ENCODE data around the gene ASCC2.
"Not testable (repeated sequence)": the region's sequence is repeated elsewhere in the genome, so short reads cannot be mapped to it uniquely, and the experiment has no call there.

ASCC2 gene, protein sequence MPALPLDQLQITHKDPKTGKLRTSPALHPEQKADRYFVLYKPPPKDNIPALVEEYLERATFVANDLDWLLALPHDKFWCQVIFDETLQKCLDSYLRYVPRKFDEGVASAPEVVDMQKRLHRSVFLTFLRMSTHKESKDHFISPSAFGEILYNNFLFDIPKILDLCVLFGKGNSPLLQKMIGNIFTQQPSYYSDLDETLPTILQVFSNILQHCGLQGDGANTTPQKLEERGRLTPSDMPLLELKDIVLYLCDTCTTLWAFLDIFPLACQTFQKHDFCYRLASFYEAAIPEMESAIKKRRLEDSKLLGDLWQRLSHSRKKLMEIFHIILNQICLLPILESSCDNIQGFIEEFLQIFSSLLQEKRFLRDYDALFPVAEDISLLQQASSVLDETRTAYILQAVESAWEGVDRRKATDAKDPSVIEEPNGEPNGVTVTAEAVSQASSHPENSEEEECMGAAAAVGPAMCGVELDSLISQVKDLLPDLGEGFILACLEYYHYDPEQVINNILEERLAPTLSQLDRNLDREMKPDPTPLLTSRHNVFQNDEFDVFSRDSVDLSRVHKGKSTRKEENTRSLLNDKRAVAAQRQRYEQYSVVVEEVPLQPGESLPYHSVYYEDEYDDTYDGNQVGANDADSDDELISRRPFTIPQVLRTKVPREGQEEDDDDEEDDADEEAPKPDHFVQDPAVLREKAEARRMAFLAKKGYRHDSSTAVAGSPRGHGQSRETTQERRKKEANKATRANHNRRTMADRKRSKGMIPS

DNA sequence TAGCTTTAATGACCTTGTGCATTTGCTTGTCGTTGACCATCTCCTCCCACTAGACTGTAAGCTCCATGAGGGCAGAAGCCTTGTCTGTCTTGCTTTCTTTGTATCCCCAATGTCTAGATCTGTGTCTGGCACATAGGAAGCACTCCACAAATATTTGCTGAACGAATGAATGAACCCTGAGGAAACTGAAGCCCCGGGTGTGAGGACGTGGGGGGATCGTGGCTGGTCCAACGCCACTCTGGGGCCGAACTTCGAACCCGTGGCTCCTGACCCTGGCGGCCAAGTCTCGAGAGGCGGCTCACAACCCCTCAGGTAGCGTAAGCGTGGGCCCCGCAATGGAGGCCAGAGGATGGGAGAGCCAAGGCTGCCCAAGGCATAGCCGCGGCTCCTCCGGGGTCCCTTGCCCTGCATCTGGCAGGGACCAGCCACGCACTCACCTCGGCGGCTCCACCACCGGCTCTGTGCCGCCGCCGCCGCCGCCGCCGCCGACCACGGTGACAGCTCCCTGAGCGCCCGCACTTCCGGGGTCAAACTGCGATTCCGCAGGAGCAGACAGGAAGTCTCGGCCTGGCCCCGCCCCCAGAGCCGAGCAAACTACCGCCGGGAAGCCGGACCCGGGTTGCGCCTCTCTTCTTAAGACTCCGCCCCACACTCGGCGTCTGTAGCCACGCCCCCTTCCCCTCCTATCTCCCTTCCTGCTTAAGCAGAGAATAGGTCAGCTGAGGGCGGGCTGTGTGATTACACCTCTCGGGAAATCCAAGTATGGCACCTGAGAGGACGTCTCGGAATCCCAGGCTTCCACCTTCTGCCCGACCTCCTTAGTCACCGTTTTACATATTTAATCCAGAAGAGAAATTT, at the start of gene ASCC2:
Gene ASCC2, minus strand, starts transcription at position 534 of the 858 bp plus-strand sequence. CDS start 5,949 bp downstream, outside the sequence.
- DNase-seq (ENCODE audit: low read depth in 2 of 2) = peak; percentile 97 to 99

DNA sequence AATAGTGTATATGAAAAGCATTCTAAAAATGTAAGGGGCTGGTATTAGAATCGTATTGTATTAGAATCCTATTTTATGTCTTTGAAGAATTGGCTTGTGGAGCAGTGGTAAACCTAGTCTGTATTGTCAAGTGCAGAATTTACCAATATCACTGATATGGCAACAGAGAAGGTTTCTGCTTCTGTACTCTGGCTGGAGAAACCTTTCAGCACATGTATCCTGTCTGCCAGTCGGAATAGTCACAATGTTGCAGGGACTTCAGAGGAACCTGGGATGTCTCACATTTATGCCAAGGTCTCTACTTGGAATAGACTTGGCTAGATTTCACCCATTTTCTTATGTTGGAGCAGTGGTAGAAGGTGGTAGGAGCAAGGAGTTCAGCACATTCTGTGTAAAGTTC, 49.3 kb upstream of the ASCC2 start:
- DNase-seq (ENCODE audit: low read depth in 2 of 2) = no peak

DNA sequence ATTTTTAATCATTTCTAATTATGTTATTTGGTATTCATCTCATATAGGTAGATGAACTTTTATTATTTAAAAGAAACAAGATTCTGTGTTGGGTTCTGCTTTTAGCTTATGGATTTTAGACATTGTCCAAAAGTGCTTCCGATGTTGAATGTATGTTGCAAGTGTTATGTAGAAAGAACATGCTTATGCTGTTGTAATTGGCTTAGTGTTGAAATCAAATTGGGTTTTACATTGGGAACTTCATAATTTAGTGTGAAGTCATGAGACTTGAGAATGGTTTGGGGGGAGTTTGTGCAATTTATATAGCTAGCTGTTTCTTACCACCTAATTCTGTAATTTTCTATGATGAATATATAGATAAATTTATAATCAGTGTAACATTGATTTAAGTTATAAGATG, 48.5 kb upstream of the ASCC2 start:
- DNase-seq (ENCODE audit: low read depth in 2 of 2) = no peak

DNA sequence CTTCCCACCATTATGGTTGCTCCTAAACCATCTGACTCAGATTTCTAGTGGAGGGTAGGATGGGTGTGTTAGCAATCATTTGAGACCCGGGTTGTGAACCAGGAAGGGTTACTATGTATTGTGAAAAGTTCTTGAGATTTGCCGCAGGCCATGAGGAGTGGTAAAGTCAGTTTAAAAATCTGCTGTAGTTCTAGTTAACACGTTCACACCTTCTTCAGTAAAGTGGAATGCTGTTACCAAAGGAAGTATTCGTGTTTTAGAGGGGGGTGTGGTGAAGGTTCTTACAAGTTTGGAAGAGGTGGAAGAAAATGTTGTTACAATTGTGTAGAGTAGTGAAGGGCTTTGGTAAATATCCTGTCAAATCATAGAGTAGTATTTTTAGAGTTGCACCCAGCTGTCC, 47.5 kb upstream of the ASCC2 start:
- no peak for DNase-seq (ENCODE audit: low read depth in 2 of 2)

DNA sequence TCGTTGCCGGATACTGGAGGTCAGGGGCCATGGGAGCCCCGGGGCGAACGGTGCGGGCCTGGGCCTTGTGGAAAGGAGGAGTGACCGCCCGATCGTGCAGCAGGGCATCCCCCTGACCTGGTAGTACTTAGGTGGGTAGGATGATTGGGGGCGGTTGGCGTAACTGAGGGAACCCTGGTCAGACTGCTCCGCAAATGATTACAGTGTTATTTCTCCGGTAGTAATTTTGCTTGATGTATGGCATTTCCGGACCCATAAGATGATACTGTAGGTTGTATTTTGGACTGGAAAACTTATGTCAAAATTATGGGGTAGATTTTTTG, 45.7 kb upstream of the ASCC2 start:
- no peak for DNase-seq (ENCODE audit: low read depth in 2 of 2)

DNA sequence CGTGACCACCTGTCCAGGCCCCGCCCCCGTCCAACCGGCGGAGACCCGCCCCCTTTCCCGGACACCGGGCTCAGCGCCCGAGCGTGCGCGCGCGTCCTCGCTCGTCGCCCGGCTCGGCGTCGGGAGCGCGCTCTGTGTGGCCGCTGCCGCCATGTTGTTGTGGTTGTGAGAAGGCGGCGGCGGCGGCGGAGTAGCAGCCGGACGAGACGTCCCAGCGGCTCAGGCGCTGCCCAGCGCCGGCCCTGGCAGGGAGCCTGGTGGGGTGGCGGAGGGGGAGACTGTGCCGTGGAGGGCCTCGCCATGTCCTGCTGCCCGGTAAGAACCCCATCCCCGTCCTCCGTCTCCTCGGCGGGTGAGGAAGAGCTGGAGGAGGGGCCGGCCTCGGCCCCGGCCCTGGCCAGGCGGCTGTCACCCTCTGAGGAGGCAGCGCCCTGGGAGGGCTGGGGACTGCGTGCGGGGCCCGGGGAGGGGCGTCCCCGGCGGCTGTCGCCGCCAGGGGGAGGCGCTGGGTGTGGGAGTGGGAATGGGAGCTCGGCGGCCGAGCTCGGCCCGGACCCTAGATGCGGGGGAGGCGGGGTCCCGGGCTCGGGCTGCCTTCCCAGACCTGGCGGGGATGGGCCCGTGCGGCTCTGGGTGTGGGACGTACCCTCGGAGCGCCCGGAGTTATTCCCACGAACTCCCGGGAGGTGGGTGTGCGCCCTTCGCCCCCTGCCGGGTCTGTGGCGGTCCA, 45.1 kb upstream of the ASCC2 start, which contains the start of gene MTMR3:
Gene MTMR3, plus strand, starts transcription at position 130 of the 730 bp plus-strand sequence. CDS start 87,886 bp downstream, outside the sequence.
- DNase-seq (ENCODE audit: low read depth in 2 of 2) = peak; percentile 85 to 86

DNA sequence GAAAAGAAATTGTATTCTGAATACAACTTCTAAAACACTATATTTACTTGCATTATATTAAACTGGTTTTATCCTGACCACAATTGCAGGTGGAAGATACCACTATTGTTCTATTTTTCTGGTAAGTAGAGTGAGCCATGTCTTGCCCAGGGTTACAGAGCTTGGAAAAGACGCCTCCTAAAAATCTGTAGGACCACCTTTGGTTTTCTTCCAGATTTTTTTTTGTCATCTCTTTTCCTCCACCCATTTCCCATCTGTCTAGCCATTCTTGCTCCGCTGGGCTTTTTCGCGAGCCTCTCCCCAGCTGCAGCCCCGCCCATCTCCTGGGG, 44.6 kb upstream of the ASCC2 start:
- DNase-seq (ENCODE audit: low read depth in 2 of 2) = no peak

DNA sequence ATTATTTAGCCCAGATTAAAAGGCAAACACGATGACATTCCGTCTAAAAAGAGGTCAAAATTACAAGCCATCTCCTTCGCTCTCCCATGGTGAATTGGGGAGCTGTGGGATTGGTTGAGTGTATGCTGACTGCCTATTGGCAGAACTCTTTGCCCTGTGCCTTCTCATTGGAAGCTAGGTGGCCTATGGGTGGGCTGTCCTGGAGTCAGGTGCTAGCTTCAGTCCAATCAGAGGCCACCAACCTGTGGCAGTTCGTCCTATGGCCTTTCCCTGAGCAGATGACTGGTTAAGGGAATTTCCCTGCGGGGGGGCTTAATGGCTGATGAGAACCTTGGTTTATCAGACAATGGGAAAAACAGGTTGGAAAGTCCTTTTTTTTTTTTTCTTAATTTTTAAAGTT, 41.7 kb upstream of the ASCC2 start:
- DNase-seq (ENCODE audit: low read depth in 2 of 2) = no peak

DNA sequence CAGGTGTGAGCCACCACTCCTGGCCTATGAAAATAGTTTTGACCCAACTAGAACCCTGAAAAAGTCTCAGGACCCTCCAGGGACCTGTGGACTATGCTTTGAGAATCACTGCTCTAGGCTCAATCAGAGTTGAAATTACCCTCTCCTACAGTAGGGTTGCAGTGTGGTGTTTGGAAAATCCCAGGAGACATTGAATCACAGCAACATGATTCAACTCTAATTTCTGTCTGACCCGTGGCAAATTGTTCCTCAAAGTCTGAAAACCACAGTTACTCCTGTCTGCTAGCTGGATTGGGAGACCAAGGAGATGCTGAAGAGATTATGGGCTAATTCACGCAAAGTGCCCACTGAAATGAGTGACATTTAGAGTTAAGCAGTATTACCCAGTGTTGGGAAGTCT, 39.5 kb upstream of the ASCC2 start:
- DNase-seq (ENCODE audit: low read depth in 2 of 2) = no peak

DNA sequence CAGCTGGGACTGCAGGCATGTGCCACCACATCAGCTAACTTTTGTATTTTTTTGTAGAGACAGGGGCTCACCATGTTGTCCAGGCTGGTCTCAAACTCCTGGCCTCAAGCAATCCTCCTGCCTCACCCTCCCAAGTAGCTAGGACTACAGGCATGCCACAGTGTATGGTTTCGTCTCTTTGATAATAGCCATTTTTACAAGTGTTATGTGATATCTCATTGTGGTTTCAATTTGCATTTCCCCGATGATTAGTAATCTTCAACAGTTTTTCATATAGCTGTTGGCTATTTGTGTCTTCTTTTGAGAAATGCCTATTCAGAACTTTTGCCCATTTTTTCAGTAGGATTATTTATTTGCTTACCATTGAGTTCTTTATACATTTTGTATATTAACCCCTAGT, 35.9 kb upstream of the ASCC2 start:
- DNase-seq (ENCODE audit: low read depth in 2 of 2) = no peak

DNA sequence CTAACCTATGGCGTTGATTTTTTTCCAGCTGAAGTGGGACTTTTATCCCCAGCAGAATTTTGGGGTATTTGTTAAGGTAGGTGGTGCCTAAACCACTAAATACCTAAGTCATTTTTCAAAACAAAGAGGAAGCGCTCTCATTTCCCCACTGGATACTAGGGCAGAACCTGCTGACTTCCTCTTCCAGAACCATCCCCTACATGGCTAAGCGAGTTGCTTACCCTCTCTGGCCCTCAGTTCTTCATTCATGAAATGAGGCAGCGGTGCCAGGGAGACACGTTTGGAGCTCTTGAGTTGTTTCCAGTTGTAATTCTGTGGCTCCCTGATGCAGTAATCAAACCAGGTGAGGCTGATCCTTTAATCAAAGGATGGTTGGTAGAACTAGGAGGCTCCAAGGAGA, 34.9 kb upstream of the ASCC2 start:
- DNase-seq (ENCODE audit: low read depth in 2 of 2) = no peak

DNA sequence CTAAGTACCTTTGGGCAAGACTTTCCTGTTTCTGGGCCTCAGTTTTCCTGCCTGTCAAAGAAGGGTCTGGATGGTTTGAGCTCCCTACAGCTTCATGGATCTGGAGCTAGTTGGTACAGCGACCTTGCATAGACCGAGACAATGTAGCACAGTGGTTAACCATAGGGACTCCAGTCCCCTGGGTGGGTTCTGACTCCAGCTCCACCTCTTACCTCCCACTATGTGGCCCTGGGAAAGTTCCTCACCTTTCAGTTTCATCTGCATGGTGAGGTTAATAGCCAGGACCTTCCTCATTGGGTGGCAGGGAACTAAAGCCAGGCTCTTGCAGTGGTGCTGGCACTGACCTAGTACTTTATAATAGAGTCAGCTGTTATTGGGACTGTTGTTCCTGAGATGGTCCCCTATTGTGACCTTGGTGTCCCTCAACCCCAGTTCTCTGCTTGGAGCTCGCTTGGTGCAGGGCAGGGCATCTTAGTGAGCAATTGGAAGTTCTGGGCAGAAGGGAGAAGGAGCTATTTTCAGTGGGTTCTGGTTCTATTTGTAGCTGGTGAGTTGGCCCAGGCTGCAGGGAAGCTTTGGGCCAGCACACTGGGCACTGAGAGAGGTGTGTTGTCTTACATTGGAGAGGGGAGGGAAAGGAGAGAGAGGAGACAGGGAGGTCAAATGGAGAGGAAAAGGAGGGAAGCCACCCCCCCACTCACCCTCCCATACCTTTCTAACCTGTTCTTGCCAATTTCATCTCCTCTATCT, 34.2 kb upstream of the ASCC2 start:
- DNase-seq (ENCODE audit: low read depth in 2 of 2) = no peak

DNA sequence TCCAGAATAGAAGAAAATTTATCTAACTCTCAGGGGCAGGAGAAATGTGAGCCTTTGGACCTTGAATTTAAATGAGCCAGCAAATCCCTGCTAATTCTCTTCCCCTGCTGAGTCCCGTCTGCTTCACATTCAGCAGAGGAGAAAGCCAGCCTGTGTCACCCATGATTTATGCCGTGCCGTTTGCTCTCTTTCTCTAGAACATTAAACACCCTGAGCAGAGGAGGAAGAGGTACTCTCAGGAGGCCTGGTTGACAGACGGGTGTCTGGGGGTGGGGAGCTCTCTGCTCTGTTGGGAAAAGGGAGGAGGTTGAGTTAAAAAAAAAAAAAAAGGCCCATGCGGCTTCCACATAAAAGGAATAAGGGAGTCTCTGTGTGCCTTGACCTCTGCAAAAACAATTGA, 33.6 kb upstream of the ASCC2 start:
- DNase-seq (ENCODE audit: low read depth in 2 of 2) = no peak

DNA sequence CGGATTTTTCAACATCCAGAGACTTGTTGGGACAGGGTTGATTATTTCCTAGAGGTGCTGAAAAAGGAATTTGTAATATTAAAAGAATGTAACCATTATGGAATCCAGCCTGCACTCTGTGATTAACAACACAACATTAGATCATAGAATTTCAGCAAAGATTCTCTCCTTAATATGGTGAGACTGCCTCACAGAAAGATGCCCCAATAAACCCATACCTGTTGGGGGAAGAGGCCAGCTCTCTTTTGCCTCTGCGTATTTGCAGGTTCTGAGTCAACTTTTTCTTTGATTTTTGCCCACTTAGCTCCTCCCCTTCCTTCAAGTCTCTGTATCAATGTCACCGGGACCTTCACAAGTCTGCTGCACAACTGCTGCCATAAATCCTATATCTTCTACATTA, 32.5 kb upstream of the ASCC2 start:
- DNase-seq (ENCODE audit: low read depth in 2 of 2) = no peak

DNA sequence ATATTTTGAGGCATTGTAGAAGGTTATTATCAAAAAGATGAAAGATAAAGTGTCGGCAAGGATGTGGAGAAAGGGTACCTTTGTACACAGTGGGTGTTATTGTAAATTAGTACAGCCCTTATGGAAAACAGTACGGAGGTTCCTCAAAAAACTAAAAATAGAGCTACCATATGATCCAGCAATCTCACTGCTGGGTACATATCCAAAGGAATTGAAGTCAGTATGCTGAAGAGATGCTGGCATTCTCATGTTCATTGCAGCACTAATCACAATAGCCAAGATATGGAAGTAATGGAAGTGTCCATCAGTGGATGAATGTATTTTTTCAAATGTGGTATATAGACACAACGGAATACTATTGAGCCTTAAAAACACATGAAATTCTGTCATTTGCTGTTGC, 29.8 kb upstream of the ASCC2 start:
- no peak for DNase-seq (ENCODE audit: low read depth in 2 of 2)

DNA sequence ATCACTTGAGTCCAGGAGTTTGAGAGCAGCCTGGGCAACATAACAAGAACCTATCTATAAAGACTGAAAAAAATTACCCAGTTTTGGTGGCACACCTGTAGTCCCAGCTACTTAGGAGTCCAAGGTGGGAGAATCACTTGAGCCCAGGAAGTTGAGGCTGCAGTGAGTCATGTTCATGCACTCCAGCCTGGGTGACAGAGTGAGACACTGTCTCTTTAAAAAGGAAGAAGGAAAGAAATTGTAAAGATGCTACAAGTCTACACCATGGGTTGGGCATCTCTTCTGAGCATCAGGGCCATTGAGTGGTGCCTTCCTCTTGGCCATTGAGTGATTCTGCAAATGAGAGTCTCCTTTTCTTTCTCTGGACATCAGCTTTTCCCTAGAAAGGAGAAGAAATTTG, 29.2 kb upstream of the ASCC2 start:
- no peak for DNase-seq (ENCODE audit: low read depth in 2 of 2)

DNA sequence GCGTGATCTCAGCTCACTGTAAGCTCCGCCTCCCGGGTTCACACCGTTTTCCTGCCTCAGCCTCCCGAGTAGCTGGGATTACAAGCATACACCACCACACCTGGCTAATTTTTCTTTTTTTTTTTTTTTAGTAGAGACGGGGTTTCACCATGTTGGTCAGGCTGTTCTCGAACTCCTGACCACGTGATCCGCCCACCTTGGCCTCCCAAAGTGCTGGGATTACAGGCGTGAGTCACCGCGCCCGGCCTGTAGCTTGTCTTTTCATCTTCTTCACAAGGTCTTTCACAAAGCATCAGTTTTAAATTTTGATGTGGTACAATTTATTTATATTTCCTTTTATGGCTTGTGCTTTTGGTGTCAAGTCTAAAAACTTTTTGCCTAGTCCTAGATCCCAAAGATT, 27.5 kb upstream of the ASCC2 start:
- DNase-seq (ENCODE audit: low read depth in 2 of 2) = not testable (repeated sequence)

DNA sequence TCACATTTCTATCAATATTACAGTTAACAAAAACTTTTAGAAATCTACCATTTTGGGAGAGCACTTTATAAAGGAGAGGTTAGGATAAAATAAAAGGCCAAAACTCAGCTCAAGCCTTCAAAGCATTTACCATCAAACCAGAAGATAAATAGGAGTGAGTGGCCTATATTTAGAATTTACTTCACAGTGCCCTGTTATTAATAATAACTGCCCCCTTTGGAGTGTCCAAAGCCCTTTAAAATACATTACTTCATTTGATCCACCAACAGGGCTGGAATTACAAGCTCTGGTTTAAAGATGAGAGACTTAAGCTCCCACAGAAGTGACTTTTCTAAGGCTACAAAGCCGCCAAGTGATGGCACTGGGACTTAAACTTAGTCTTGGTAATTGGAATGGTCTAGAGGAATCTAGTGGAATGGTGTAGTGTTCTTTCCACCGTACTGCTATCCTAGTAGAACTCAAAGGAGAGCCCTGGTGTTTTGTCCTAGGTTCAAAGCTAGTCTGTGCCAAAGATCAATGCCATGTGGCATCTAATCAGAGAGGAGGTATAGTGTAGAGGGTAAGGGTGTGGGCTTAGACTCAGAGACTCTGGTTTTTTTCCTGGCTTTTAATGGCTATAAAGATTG, 23.7 kb upstream of the ASCC2 start:
- no peak for DNase-seq (ENCODE audit: low read depth in 2 of 2)

DNA sequence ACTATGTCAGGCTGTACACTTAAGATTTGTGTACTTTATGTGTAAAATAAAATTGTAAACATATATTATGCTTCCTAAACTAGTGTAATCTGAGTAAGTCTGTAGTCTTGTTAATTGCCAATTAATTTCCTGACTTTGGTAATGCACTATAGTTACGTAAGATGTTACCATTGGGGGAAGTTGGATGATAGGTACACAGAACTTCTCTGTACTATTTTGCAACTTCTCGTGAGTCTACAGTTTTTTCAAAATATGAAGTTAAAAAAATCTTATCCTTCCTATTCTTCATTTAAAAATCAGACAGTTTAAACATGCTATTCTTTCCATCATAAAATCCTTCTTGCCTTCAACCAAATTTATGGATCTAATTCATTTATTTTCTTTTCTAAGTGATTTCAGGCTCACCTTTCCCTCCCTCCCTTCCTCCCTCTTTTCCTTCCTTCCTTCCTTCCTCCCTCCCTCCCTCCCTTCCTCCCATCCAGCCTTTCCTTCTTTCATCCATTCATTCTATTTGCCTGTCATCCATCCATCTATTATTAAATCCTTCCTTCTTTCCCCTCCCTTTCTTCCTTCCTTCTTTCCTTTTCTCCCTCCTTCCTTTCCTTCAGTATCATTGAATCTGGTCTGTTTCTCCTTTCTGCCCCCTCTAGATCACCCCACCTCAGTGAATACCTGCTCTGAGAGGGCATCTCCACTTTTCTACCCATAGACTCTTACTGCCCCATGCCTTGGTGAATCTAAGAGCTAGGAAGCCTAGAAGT, 22.1 kb upstream of the ASCC2 start:
- no peak for DNase-seq (ENCODE audit: low read depth in 2 of 2)

DNA sequence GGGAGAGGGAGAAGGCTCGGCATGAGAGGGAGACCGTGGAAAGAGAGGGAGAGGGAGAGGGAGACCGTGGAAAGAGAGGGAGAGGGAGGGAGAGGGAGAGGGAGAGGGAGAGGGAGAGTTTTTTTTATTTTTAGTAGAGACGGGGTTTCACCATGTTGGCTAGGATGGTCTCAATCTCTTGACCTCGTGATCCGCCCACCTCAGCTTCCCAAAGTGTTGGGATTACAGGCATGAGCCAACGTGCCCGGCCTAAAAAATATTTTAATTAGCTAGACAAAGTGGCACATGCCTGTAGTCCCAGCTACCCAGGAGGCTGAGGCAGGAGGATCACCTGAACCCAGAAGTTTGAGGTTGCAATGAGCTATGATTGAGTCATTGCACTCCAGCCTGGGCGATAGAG, 21.0 kb upstream of the ASCC2 start:
- DNase-seq (ENCODE audit: low read depth in 2 of 2) = not testable (repeated sequence)

Data from stimulated activated CD8-positive, alpha-beta memory T cell treated with anti-CD3 and anti-CD28 coated beads, Interleukin-2, amount 100 ng/mL, for 1 hour (primary cell).